ENCODE results near the gene BAZ2B. TPM values are rescaled to one million over a fixed set of nuclear protein-coding genes. Genes with fewer than 3 reads are reported as not detected.

The BAZ2B gene
- total RNA-seq, 1 experiment from 2014 or later: 43.3 TPM

DNA sequence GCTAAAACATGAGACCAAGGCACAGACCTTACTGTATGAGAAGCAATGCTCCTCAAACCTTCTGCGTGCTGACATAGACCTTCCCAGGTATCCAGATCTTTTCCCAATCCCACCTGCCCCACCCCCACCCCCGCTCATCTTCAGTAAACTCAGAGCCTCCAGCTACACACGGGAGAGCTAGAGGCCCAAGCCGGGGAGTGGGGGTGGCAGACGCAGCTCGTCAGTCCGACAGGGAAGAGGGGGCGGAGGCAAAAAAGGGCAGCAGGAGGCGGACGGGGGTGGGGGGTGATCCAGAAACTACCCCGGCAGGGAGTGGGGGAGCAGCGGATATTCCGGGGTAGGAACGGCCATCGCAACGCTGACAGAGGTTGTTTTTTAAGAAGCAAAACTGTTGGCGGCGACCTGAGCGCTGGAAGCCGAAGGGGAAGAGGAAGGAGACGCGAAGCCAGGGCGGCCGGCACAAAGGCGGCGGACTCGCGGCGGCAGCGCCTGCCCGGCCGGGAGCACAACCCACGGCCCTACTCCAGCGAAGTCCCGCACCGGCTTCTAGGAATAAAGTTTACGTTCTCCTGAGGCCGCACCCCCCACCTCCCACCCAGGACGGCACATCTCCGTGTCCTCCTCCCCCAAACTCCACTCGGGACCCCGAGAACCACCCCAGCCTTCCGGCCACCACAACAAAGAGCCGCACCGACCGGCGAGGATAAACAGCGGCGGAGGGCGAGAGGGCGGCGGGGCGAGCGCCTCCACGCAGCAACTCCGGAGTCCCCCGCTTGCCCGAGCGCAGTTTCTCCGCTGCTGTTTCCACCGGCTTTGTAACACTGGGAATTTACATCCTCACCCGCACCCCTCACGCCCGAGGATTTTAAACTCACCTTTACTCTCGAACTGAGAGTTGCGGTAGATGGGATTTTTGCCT, 722 bp downstream of the BAZ2B start:
- DNase-seq: peak; percentile 88
- Mint-ChIP-seq H3K36me3 (ENCODE audit: insufficient read depth, unreplicated experiment) (peaks cover 30% of the 10 kb centered on the region), H3K4me3 (ENCODE audit: low read depth, unreplicated experiment) (peak overlapping the region; percentile 89), H3K4me1 (ENCODE audit: low read depth, unreplicated experiment) (peaks cover 29% of the 10 kb centered on the region), H3K27me3 (ENCODE audit: unreplicated experiment) (no peaks in the 10 kb centered on the region), H3K27ac (ENCODE audit: unreplicated experiment) (peak overlapping the region; percentile 100), H3K9me3 (ENCODE audit: low read depth, unreplicated experiment) (no peaks in the 10 kb centered on the region)
- TSS peak; percentile 87 for BruUV-seq (replicated peaks)
- no peak for TF ChIP-seq CTCF (IDR thresholded peaks at IDR 0.05; ENCODE audit: unreplicated experiment)
- CTCF ChIA-PET: interaction anchor here (0.5 to 1.5 kb wide), 11 partner anchors 13 to 1038 kb away, joined by 3 to 8 read pairs (median 4); no protein-coding TSS in a partner anchor
- intact Hi-C loops (cut with micrococcal nuclease; ENCODE audit: unreplicated experiment): loop anchor here (2.0 to 5.0 kb wide), 3 partner anchors 62 to 99 kb away; partner anchors contain the start of gene MARCHF7

DNA sequence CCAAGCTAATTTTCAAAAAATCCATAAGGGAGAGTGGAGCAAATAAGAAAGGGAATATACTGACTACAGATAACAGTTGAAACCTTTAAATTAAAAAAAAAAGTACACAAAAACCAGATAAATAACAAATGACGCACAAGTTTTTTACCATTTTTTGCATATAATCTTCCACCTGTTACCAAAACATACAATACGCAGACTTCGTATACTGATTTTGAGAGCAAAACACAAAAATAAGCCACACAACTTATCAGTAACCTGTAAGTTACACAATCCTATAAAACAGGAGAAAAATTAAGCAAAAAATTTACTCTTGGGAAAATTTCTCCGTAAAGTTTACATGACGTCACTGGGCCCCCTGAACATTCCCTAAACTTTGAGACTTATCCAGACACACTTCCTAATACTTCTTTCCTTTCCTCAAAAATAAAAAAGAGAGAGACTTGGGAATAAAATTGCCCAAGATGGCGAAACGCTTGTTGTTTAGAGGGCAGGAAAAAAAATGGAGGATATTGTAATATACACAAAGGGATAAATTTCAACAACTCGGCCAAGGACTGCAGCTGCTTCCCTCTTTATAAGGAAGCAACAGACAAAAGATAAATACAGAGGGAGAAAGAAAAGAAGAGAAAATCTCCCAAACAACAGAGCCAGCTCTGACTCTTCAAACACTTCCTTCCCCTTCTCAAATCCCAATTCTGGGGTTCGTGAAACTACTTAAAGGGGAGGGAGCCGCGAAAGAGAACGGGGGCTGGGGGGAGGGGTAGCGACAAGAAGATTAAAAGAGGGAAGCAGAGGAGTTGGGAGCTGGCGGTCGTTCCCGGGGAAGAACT, 1.6 kb downstream of the BAZ2B start:
- intact Hi-C loops (cut with micrococcal nuclease; ENCODE audit: unreplicated experiment): loop anchor here (5.0 kb wide), 2 partner anchors 63 to 98 kb away; partner anchors contain the start of gene MARCHF7
- no peaks in the 10 kb centered on the region for H3K27me3 Mint-ChIP-seq (ENCODE audit: unreplicated experiment)
- H3K4me1 Mint-ChIP-seq (ENCODE audit: low read depth, unreplicated experiment): peaks cover 29% of the 10 kb centered on the region
- no peaks in the 10 kb centered on the region for H3K9me3 Mint-ChIP-seq (ENCODE audit: low read depth, unreplicated experiment)
- H3K4me3 Mint-ChIP-seq (ENCODE audit: low read depth, unreplicated experiment): peak overlapping the region; percentile 89
- no peak for DNase-seq
- H3K36me3 Mint-ChIP-seq (ENCODE audit: insufficient read depth, unreplicated experiment): peaks cover 30% of the 10 kb centered on the region
- CTCF ChIA-PET: interaction anchor here (0.5 to 1.2 kb wide), 9 partner anchors 12 to 1037 kb away, joined by 3 to 5 read pairs (median 3); no protein-coding TSS in a partner anchor
- peak overlapping the region; percentile 100 for H3K27ac Mint-ChIP-seq (ENCODE audit: unreplicated experiment)
- TF ChIP-seq CTCF (IDR thresholded peaks at IDR 0.05; ENCODE audit: unreplicated experiment): no peak
- TSS peak; percentile 28 for BruUV-seq (replicated peaks)

GRCh38 chr2:159613651-159614285, 2.6 kb downstream of the BAZ2B start:
- Mint-ChIP-seq H3K27me3 (ENCODE audit: unreplicated experiment) (no peaks in the 10 kb centered on the region), H3K36me3 (ENCODE audit: insufficient read depth, unreplicated experiment) (peaks cover 30% of the 10 kb centered on the region), H3K27ac (ENCODE audit: unreplicated experiment) (peak overlapping the region; percentile 100), H3K9me3 (ENCODE audit: low read depth, unreplicated experiment) (no peaks in the 10 kb centered on the region), H3K4me1 (ENCODE audit: low read depth, unreplicated experiment) (peaks cover 29% of the 10 kb centered on the region), H3K4me3 (ENCODE audit: low read depth, unreplicated experiment) (peak overlapping the region; percentile 89)
- CTCF ChIA-PET: interaction anchor here (0.5 to 1.0 kb wide), 2 partner anchors 9 to 538 kb away, joined by 3 to 5 read pairs; no protein-coding TSS in a partner anchor
- no peak for TF ChIP-seq CTCF (IDR thresholded peaks at IDR 0.05; ENCODE audit: unreplicated experiment)
- DNase-seq: no peak
- no TSS peak for BruUV-seq (replicated peaks)
- intact Hi-C loops (cut with micrococcal nuclease; ENCODE audit: unreplicated experiment): no loop called here

- Mint-ChIP-seq H3K4me1 (ENCODE audit: low read depth, unreplicated experiment) (peaks cover 29% of the 10 kb centered on the region), H3K36me3 (ENCODE audit: insufficient read depth, unreplicated experiment) (peaks cover 30% of the 10 kb centered on the region), H3K4me3 (ENCODE audit: low read depth, unreplicated experiment) (peak overlapping the region; percentile 89), H3K27ac (ENCODE audit: unreplicated experiment) (no peak overlapping the region), H3K27me3 (ENCODE audit: unreplicated experiment) (no peaks in the 10 kb centered on the region), H3K9me3 (ENCODE audit: low read depth, unreplicated experiment) (no peaks in the 10 kb centered on the region)
- no peak for DNase-seq
- TF ChIP-seq CTCF (IDR thresholded peaks at IDR 0.05; ENCODE audit: unreplicated experiment): no peak
- CTCF ChIA-PET: interaction anchor here (1.0 kb wide), 1 partner anchor 8 kb away, joined by 5 read pairs; no protein-coding TSS in a partner anchor
- BruUV-seq (replicated peaks): no TSS peak
- intact Hi-C loops (cut with micrococcal nuclease; ENCODE audit: unreplicated experiment): no loop called here
Observed at GRCh38 chr2:159613091-159613490, 3.3 kb downstream of the BAZ2B start.

Measured in Calu3 (cell line).